Measurements from ENCODE around the gene FFAR2. TPM values are rescaled to one million over a fixed set of nuclear protein-coding genes. Genes with fewer than 3 reads are reported as not detected.

FFAR2 gene
- total and polyA plus RNA-seq, 9 of the 15 experiments (the other 6 are each of a cell fraction or from before 2014, with no cell fraction given) = not detected

GRCh38 chr19:35436477-35437405 is 11.3 kb upstream of the FFAR2 start (continued):
- TF ChIP-seq MEF2D (tag; conservative IDR thresholded peaks at IDR 0.05; ENCODE audit: low read depth) (peak; percentile 58), SRSF1 (IDR thresholded peaks at IDR 0.05; ENCODE audit: low read depth, low read length) (no peak), ZNF174 (CRISPR knock-in tag; IDR thresholded peaks at IDR 0.05) (no peak), NFIC (IDR thresholded peaks at IDR 0.05) (peak; percentile 71)

- in situ Hi-C loops (cut with MboI) = no loop called here
- Histone ChIP-seq H3K9me1 (ENCODE audit: control insufficient read depth, insufficient read depth, low read length) (no peaks in the 10 kb centered on the region), H4K20me1 (replicated peaks; ENCODE audit: control insufficient read depth, insufficient read depth, low read length) (no peaks in the 10 kb centered on the region), H3K4me1 (replicated peaks in 1 of 2; ENCODE audit: control insufficient read depth in 2 of 2, insufficient read depth in 2 of 2, low read length in 2 of 2) (peaks cover 15 to 17% of the 10 kb centered on the region in 2 experiments; a peak in 4 of 5 replicates), H2AFZ (ENCODE audit: low read depth, low read length) (no peak overlapping the region), H3K27ac (ENCODE audit: extremely low read depth, low read depth, low read length) (no peak overlapping the region), H3K9ac (ENCODE audit: insufficient read depth in 1 of 2, low read depth in 2 of 2, low read length in 2 of 2) (peak overlapping the region in 1 of 2 experiments; percentile 23; a peak in 1 of 4 replicates), H3K79me2 (ENCODE audit: control insufficient read depth, insufficient read depth, low read length) (no peaks in the 10 kb centered on the region), H3K27me3 (ENCODE audit: control insufficient read depth in 2 of 2, insufficient read depth in 2 of 2, low read length in 2 of 2) (peaks cover 23 to 59% of the 10 kb centered on the region in 2 experiments), H3K36me3 (ENCODE audit: control insufficient read depth, insufficient read depth, low read length) (no peaks in the 10 kb centered on the region), H3K9me3 (replicated peaks; ENCODE audit: control insufficient read depth, insufficient read depth, low read depth, low read length) (no peaks in the 10 kb centered on the region), H3K4me3 (no peak overlapping the region), H3K4me2 (ENCODE audit: insufficient read depth, low read length) (no peak overlapping the region)
- ChIA-PET CTCF (ENCODE audit: low intra/inter-chr PET ratio) (no interaction called here), POLR2A (interaction anchor here (0.7 kb wide), 1 partner anchor 14 kb away, joined by 4 read pairs; no protein-coding TSS in a partner anchor)
- no peak for ATAC-seq
- intact Hi-C loops (cut with micrococcal nuclease) = no loop called here
- no TSS peak for BruUV-seq (replicated peaks)
- TF ChIP-seq SAFB2 (IDR thresholded peaks at IDR 0.05; ENCODE audit: borderline replicate concordance, low read depth, low read length, severe bottlenecking) (no peak), ILK (tag; IDR thresholded peaks at IDR 0.05; ENCODE audit: borderline replicate concordance, low read depth) (no peak), E2F6 (IDR thresholded peaks at IDR 0.05; ENCODE audit: borderline replicate concordance in 1 of 2, extremely low read depth in 1 of 2, insufficient read depth in 1 of 2, insufficient read length in 1 of 2, low read depth in 1 of 2, low read length in 1 of 2, poor library complexity in 1 of 2, severe bottlenecking in 1 of 2) (no peak), DDX20 (tag; IDR thresholded peaks at IDR 0.05; ENCODE audit: low read depth) (no peak), ZSCAN29 (IDR thresholded peaks at IDR 0.05) (no peak), NEUROD1 (IDR thresholded peaks at IDR 0.05; ENCODE audit: borderline replicate concordance, low read depth, low read length, partially characterized antibody) (no peak)
- 35% methylated on average over 15 of the region's 15 CpGs for WGBS (ENCODE audit: insufficient coverage, low coverage, missing lambda C conversion rate)
- FAIRE-seq = no peak
- DNase-seq (ENCODE audit: extremely low read depth in 1 of 4, low spot score in 3 of 4) = no peak
Measured at GRCh38 chr19:35437406-35437951, 10.6 kb upstream of the FFAR2 start.
